Neuronal stem cell (in vitro differentiated cells): ENCODE results near the gene ZNF579.

Source experiments
- DNase-seq: peaks from one replicate; pipeline ENCODE4 v3.0.0-alpha.2; 2013; ENCODE audit warnings: low spot score
- H2AFZ ChIP-seq: one replicate; pipeline ENCODE4 v1.6.1; 2013; ENCODE audit warnings: mild to moderate bottlenecking, low read length, inconsistent platforms
- H2AK5ac ChIP-seq: 2 replicates; pipeline ENCODE4 v1.6.1; 2013; ENCODE audit warnings: low read depth, mild to moderate bottlenecking, inconsistent platforms, low read length, moderate library complexity, mixed read lengths
- H2BK120ac ChIP-seq: 2 replicates; pipeline ENCODE4 v1.6.1; 2013; ENCODE audit warnings: low read depth, mild to moderate bottlenecking, inconsistent platforms, low read length, moderate library complexity, mixed read lengths
- H2BK12ac ChIP-seq: one replicate; pipeline ENCODE4 v1.6.1; 2013; ENCODE audit warnings: low read length, inconsistent platforms
- H2BK15ac ChIP-seq: 2 replicates; pipeline ENCODE4 v1.6.1; 2013; ENCODE audit warnings: mild to moderate bottlenecking, low read length, inconsistent platforms, mixed read lengths
- H2BK5ac ChIP-seq: one replicate; pipeline ENCODE4 v1.6.1; 2013; ENCODE audit warnings: inconsistent platforms, mild to moderate bottlenecking, low read length, moderate library complexity
- H3K14ac ChIP-seq: one replicate; pipeline ENCODE4 v1.6.1; 2013; ENCODE audit warnings: low read length, inconsistent platforms
- H3K18ac ChIP-seq: 2 replicates; pipeline ENCODE4 v1.6.1; 2013; ENCODE audit warnings: low read length, inconsistent platforms
- H3K23ac ChIP-seq: 2 replicates; pipeline ENCODE4 v1.6.1; 2013; ENCODE audit warnings: low read depth, mild to moderate bottlenecking, mixed read lengths, low read length, inconsistent platforms; ENCODE audit not compliant: poor library complexity
- H3K27ac ChIP-seq: replicated peaks from 3 replicates; pipeline ENCODE4 v1.5.1; 2013; ENCODE audit warnings: low read length, inconsistent platforms
- H3K27me3 ChIP-seq, 3 experiments: 2 replicates each; pipeline ENCODE4 v1.6.1; 2013; ENCODE audit warnings: low read length in 3 of 3, mild to moderate bottlenecking in 2 of 3, inconsistent platforms in 1 of 3, low read depth in 1 of 3, mixed read lengths in 1 of 3, moderate library complexity in 1 of 3; ENCODE audit not compliant: control insufficient read depth in 3 of 3, insufficient read depth in 3 of 3
- H3K36me3 ChIP-seq, 2 donors: replicated peaks in 1 of 2; 2 replicates each; pipeline ENCODE4 v1.6.1; 2013; ENCODE audit warnings: low read length in 2 of 2; ENCODE audit not compliant: control insufficient read depth in 2 of 2, insufficient read depth in 2 of 2
- H3K4ac ChIP-seq: 2 replicates; pipeline ENCODE4 v1.6.1; 2013; ENCODE audit warnings: inconsistent platforms, mild to moderate bottlenecking, low read length, moderate library complexity
- H3K4me1 ChIP-seq, 2 donors: 1 replicate in 1 of 2; 2 replicates in 1 of 2; pipeline ENCODE4 v1.6.1; 2013; ENCODE audit warnings: low read length in 2 of 2, low read depth in 1 of 2; ENCODE audit not compliant: control insufficient read depth in 2 of 2, insufficient read depth in 1 of 2
- H3K4me2 ChIP-seq: one replicate; pipeline ENCODE4 v1.6.1; 2013; ENCODE audit warnings: mild to moderate bottlenecking, low read length, inconsistent platforms; ENCODE audit not compliant: insufficient read depth, poor library complexity, severe bottlenecking
- H3K4me3 ChIP-seq, 2 donors: 2 replicates each; pipeline ENCODE4 v1.5.1; 2013; ENCODE audit warnings: low read length in 2 of 2, mild to moderate bottlenecking in 2 of 2, inconsistent platforms in 1 of 2, moderate library complexity in 1 of 2
- H3K79me1 ChIP-seq: one replicate; pipeline ENCODE4 v1.6.1; 2013; ENCODE audit warnings: low read depth, mild to moderate bottlenecking, inconsistent platforms, low read length, moderate library complexity
- H3K9ac ChIP-seq: one replicate; pipeline ENCODE4 v1.6.1; 2013; ENCODE audit warnings: mild to moderate bottlenecking, low read depth, low read length, inconsistent platforms; ENCODE audit not compliant: poor library complexity
- H3K9me3 ChIP-seq, 2 donors: replicated peaks in 1 of 2; 2 replicates each; pipeline versions ENCODE3 to v1.6.1; 2013; ENCODE audit warnings: low read length in 2 of 2, mild to moderate bottlenecking in 2 of 2, inconsistent platforms in 1 of 2, low read depth in 1 of 2, mixed read lengths in 1 of 2, moderate library complexity in 1 of 2; ENCODE audit not compliant: control insufficient read depth in 2 of 2, insufficient read depth in 1 of 2
- H4K8ac ChIP-seq: one replicate; pipeline ENCODE4 v1.6.1; 2013; ENCODE audit warnings: low read depth, mild to moderate bottlenecking, inconsistent platforms, low read length, moderate library complexity
- H4K91ac ChIP-seq: one replicate; pipeline ENCODE4 v1.6.1; 2013; ENCODE audit warnings: low read length, low read depth, mild to moderate bottlenecking, inconsistent platforms; ENCODE audit not compliant: poor library complexity
- WGBS, 2 donors: extraction: QIAGEN DNeasy Blood & Tissue Kit; methylation state at CpG; one replicate each; pipeline ENCODE4 v1.1.7; 2013; ENCODE audit warnings: missing lambda C conversion rate in 2 of 2, mixed read lengths in 1 of 2; ENCODE audit not compliant: insufficient read length in 2 of 2, insufficient replicate concordance in 1 of 2; ENCODE audit errors: extremely low coverage in 2 of 2; 5-methylcytosine and 5-hydroxymethylcytosine counted together

ZNF579 gene

GRCh38 chr19:55594996-55595545 is 14.4 kb upstream of the ZNF579 start:
- Histone ChIP-seq H3K4me1 (peaks cover 0 to 9% of the 10 kb centered on the region in 2 donors), H3K79me1 (peaks cover 2% of the 10 kb centered on the region), H3K18ac (no peak overlapping the region), H3K4me2 (no peak overlapping the region), H3K23ac (no peak overlapping the region), H4K8ac (no peak overlapping the region), H2BK120ac (no peak overlapping the region), H3K27me3 (no peaks in the 10 kb centered on the region), H3K9ac (no peak overlapping the region), H2BK15ac (no peak overlapping the region), H2BK5ac (no peak overlapping the region), H3K14ac (no peak overlapping the region), H3K4ac (no peak overlapping the region), H3K9me3 (peaks cover 0 to 5% of the 10 kb centered on the region in 2 donors), H4K91ac (no peak overlapping the region), H2AK5ac (no peak overlapping the region), H2AFZ (no peak overlapping the region), H3K27ac (no peak overlapping the region), H3K4me3 (no peak overlapping the region), H3K36me3 (peaks cover 27 to 55% of the 10 kb centered on the region in 2 donors), H2BK12ac (no peak overlapping the region)
- no CpG with 5 or more reads among the region's 4 CpGs for WGBS, 2 donors
- no peak for DNase-seq

DNA sequence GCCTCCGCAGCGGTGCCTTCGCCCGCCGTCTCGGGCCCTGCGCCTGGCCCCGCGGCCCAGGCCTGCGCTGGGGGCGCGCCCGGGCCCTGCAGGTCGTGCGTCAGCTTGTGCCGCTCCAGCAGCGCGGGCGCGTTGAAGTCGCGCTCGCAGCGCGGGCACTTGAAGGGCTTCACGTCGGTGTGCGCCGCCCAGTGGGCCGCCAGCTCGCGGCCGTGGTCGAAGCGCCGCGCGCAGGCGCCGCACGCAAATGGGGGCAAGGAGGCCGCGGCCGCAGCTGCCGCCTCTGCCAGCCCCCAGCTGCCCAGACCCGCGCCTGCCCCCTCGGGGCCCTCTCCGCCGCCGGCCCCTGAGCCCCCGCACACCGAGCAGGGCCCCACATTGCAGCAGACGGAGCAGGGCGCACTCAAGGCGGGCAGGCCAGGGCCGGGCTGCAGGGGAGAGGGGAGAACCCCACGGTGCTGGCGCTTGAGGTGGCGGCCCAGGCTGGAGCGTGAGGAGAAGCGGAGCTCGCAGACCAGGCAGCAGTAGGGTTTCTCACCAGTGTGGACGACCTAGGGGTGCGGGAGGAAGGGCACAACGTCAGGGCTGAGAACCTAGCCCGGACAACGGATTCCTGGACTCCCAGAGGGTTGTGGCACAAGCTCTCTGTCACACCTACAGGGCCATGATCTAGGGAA is 12.6 kb upstream of the ZNF579 start:
- H3K9me3 ChIP-seq: peaks cover 0 to 5% of the 10 kb centered on the region in 2 donors
- H3K4me3 ChIP-seq: no peak overlapping the region
- H3K4ac ChIP-seq: no peak overlapping the region
- no peaks in the 10 kb centered on the region for H3K27me3 ChIP-seq
- no peak overlapping the region for H3K27ac ChIP-seq
- H3K36me3 ChIP-seq: peaks cover 27 to 55% of the 10 kb centered on the region in 2 donors
- WGBS, 2 donors: no CpG with 5 or more reads among the region's 68 CpGs
- no peak overlapping the region for H2BK5ac ChIP-seq
- H3K14ac ChIP-seq: no peak overlapping the region
- H2BK120ac ChIP-seq: no peak overlapping the region
- peaks cover 0 to 8% of the 10 kb centered on the region in 2 donors for H3K4me1 ChIP-seq
- no peak overlapping the region for H2BK15ac ChIP-seq
- no peak overlapping the region for H4K8ac ChIP-seq
- H2BK12ac ChIP-seq: no peak overlapping the region
- H3K79me1 ChIP-seq: peaks cover 2% of the 10 kb centered on the region
- H3K4me2 ChIP-seq: no peak overlapping the region
- no peak overlapping the region for H3K18ac ChIP-seq
- no peak for DNase-seq
- no peak overlapping the region for H3K23ac ChIP-seq
- H2AK5ac ChIP-seq: no peak overlapping the region
- no peak overlapping the region for H4K91ac ChIP-seq
- no peak overlapping the region for H2AFZ ChIP-seq
- no peak overlapping the region for H3K9ac ChIP-seq

DNA sequence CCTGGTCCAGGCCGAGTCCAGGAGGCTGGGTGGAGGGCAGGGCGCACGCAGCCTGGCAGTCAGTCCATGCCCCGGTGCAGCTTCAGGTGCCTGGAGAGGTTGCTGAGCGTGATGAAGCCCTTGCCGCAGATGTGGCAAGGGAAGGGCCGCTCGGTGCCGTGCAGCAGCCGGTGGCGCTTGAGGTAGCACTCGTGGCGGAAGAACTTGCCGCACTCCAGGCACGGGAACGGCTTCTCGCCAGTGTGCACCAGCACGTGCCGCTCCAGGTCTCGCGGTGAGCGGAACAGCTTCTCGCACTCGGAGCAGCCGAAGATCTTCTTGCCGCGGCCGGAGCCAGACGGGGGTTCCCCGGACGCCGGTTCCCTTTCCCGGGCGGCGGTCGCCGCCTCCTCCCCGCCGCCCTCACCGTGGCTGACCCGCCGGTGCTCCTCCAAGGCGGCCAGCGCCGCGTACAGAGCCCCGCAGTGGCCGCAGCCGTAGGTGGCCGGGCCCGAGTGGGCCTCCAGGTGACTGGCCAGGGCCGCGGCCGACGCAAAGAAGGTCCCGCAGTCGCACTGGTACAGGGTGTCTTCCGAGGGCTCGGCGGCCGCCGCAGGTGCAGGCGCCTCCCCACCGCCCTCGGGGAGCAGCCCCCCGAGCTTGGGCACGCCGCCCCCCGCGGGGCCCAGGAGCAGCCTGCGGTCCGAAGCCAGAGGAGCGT is 11.9 kb upstream of the ZNF579 start:
- H3K27me3 ChIP-seq: no peaks in the 10 kb centered on the region
- H3K23ac ChIP-seq: peak overlapping the region; percentile 21
- H2BK15ac ChIP-seq: no peak overlapping the region
- no peak overlapping the region for H2AFZ ChIP-seq
- H3K79me1 ChIP-seq: peaks cover under 1% of the 10 kb centered on the region
- no peak overlapping the region for H2BK120ac ChIP-seq
- H3K18ac ChIP-seq: no peak overlapping the region
- no CpG with 5 or more reads among the region's 73 CpGs for WGBS, 2 donors
- no peak overlapping the region for H3K27ac ChIP-seq
- H2AK5ac ChIP-seq: peak overlapping the region; percentile 40
- peak overlapping the region in 1 of 2 donors; percentile 21 for H3K4me3 ChIP-seq
- H3K4me1 ChIP-seq: peaks cover 0 to 6% of the 10 kb centered on the region in 2 donors
- H3K4ac ChIP-seq: no peak overlapping the region
- peaks cover 0 to 5% of the 10 kb centered on the region in 2 donors for H3K9me3 ChIP-seq
- no peak overlapping the region for H3K9ac ChIP-seq
- no peak overlapping the region for H4K8ac ChIP-seq
- peaks cover 27 to 53% of the 10 kb centered on the region in 2 donors for H3K36me3 ChIP-seq
- no peak overlapping the region for H2BK5ac ChIP-seq
- DNase-seq: no peak
- no peak overlapping the region for H2BK12ac ChIP-seq
- no peak overlapping the region for H4K91ac ChIP-seq
- H3K14ac ChIP-seq: peak overlapping the region; percentile 67
- no peak overlapping the region for H3K4me2 ChIP-seq

DNA sequence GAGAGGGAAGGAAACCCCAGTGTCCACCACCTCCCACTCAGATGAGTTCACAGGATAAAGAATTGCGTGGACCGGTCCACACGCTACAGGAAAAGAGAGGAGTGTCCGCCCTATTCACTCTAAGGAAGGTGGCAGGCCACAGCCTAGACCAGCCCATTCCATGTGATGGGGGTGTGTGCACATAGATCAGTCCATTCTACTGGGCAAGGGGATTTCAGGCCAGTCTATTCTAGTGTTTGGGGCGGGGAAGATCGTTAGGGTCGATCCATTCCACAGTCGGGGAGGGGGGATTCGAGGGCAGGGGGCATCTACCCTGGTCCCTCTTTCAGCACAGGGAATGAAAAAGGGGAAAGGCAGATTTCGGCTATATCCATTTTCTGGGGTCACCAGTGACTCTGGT is 10.9 kb upstream of the ZNF579 start:
- Histone ChIP-seq H2AK5ac (no peak overlapping the region), H3K18ac (no peak overlapping the region), H3K4ac (no peak overlapping the region), H2BK5ac (no peak overlapping the region), H2AFZ (no peak overlapping the region), H3K23ac (no peak overlapping the region), H3K9ac (no peak overlapping the region), H3K9me3 (peaks cover 0 to 5% of the 10 kb centered on the region in 2 donors), H2BK12ac (no peak overlapping the region), H3K4me3 (no peak overlapping the region), H4K91ac (no peak overlapping the region), H2BK15ac (no peak overlapping the region), H3K4me2 (no peak overlapping the region), H4K8ac (no peak overlapping the region), H3K79me1 (no peaks in the 10 kb centered on the region), H3K27me3 (no peaks in the 10 kb centered on the region), H3K4me1 (peaks cover 6 to 8% of the 10 kb centered on the region in 2 donors), H3K27ac (no peak overlapping the region), H3K14ac (no peak overlapping the region), H3K36me3 (peaks cover 25 to 45% of the 10 kb centered on the region in 2 donors), H2BK120ac (no peak overlapping the region)
- no CpG with 5 or more reads among the region's 10 CpGs for WGBS, 2 donors
- DNase-seq: no peak
